GM23338 (cell line): ENCODE measurements around the gene DIAPH1. TPM values are rescaled to one million over a fixed set of nuclear protein-coding genes. Genes with fewer than 3 reads are reported as not detected.

ENCODE experiments used
- NANOG ChIP-seq: IDR thresholded peaks from 2 replicates; pipeline ENCODE4 v1.6.1; 2016; ENCODE audit warnings: antibody characterized with exemption, borderline replicate concordance
- ZNF331 ChIP-seq: fragments of 250-450 bp; sonication (Bioruptor Pico); IDR thresholded peaks from 2 replicates; pipeline ENCODE4 v1.5.0; 2020; ENCODE audit warnings: low read depth, mild to moderate bottlenecking, moderate library complexity
- ZNF462 ChIP-seq: fragments of 250-450 bp; sonication (Bioruptor Pico); IDR thresholded peaks from 2 replicates; pipeline ENCODE4 v1.5.0; 2020; ENCODE audit warnings: mild to moderate bottlenecking, moderate library complexity
- polyA plus RNA-seq: library from polyadenylated mRNA; unstranded; fragments of >200 nt; fragmentation: Nextera tagmentation; extraction: Ambion mirVana; gene quantifications from 2 replicates; pipeline ENCODE4 v1.2.1, GENCODE V29; 2016
- small RNA-seq: library from RNA; depleted of rRNA; stranded (forward); fragments of <200 nt; gene quantifications from one replicate; pipeline ENCODE3, GENCODE V24; 2014; ENCODE audit warnings: low replicate concordance
- total RNA-seq: library from RNA; depleted of rRNA; stranded (reverse); fragments of >200 nt; shearing (Covaris generic); gene quantifications from 2 replicates; pipeline ENCODE4 v1.2.3, GENCODE V29; 2014; rRNA removed

The DIAPH1 gene
- total and polyA plus RNA-seq, 2 experiments from 2014 or later: 42.9 to 104 TPM

GRCh38 chr5:141465351-141465750 is 153.4 kb downstream of the DIAPH1 start (continued):
- TF ChIP-seq ZNF462 (CRISPR knock-in tag) (no peak), ZNF331 (no peak), NANOG (no peak)

Small RNAs within 50 kb of the gene (small RNA-seq; reads per million reads assigned to genes)
- gene RPS27AP10: not detected

Other genes with a start within 250 kb of the DIAPH1 start
- 4.8 and 5.8 TPM in 2 replicates for gene PCDHGB3, start 248.8 kb downstream of the DIAPH1 start, total RNA-seq
- gene PCDHGB3, start 248.8 kb downstream of the DIAPH1 start, polyA plus RNA-seq: 0.24 and 0.26 TPM in 2 replicates
- gene PCDHGA6, start 245.1 kb downstream of the DIAPH1 start, total RNA-seq: 4.5 and 4.8 TPM in 2 replicates
- 0.99 and 1.2 TPM in 2 replicates for gene PCDHGA6, start 245.1 kb downstream of the DIAPH1 start, polyA plus RNA-seq
- gene PCDHGA7, start 236.3 kb downstream of the DIAPH1 start, total RNA-seq: 2.9 and 4.4 TPM in 2 replicates
- gene PCDHGA7, start 236.3 kb downstream of the DIAPH1 start, polyA plus RNA-seq: 0.44 and 0.50 TPM in 2 replicates
- gene PCDHGB4, start 231.3 kb downstream of the DIAPH1 start, total RNA-seq: 13.0 and 16.6 TPM in 2 replicates
- 3.0 and 3.5 TPM in 2 replicates for gene PCDHGB4, start 231.3 kb downstream of the DIAPH1 start, polyA plus RNA-seq
- gene PCDHGA8, start 226.4 kb downstream of the DIAPH1 start, total RNA-seq: 4.6 and 5.3 TPM in 2 replicates
- 0.70 and 1.1 TPM in 2 replicates for gene PCDHGA8, start 226.4 kb downstream of the DIAPH1 start, polyA plus RNA-seq
- 15.7 and 18.5 TPM in 2 replicates for gene PCDHGB5, start 221.1 kb downstream of the DIAPH1 start, total RNA-seq
- 1.7 and 2.5 TPM in 2 replicates for gene PCDHGB5, start 221.1 kb downstream of the DIAPH1 start, polyA plus RNA-seq
- 5.5 and 7.8 TPM in 2 replicates for gene PCDHGA9, start 216.2 kb downstream of the DIAPH1 start, total RNA-seq
- gene PCDHGA9, start 216.2 kb downstream of the DIAPH1 start, polyA plus RNA-seq: 0.50 and 0.54 TPM in 2 replicates
- 7.1 and 8.1 TPM in 2 replicates for gene PCDHGB6, start 211.0 kb downstream of the DIAPH1 start, total RNA-seq
- 1.6 and 2.8 TPM in 2 replicates for gene PCDHGB6, start 211.0 kb downstream of the DIAPH1 start, polyA plus RNA-seq
- 3.4 and 6.5 TPM in 2 replicates for gene PCDHGA10, start 206.0 kb downstream of the DIAPH1 start, total RNA-seq
- gene PCDHGA10, start 206.0 kb downstream of the DIAPH1 start, polyA plus RNA-seq: 1.6 and 2.1 TPM in 2 replicates
- 5.8 and 11.7 TPM in 2 replicates for gene PCDHGB7, start 201.3 kb downstream of the DIAPH1 start, total RNA-seq
- gene PCDHGB7, start 201.3 kb downstream of the DIAPH1 start, polyA plus RNA-seq: 0.94 and 1.4 TPM in 2 replicates
- gene PCDHGA11, start 197.9 kb downstream of the DIAPH1 start, total RNA-seq: 8.9 and 10.7 TPM in 2 replicates
- 2.3 and 3.0 TPM in 2 replicates for gene PCDHGA11, start 197.9 kb downstream of the DIAPH1 start, polyA plus RNA-seq
- gene PCDHGA12, start 188.5 kb downstream of the DIAPH1 start, total RNA-seq: 3.3 and 3.5 TPM in 2 replicates
- gene PCDHGA12, start 188.5 kb downstream of the DIAPH1 start, polyA plus RNA-seq: 0.68 TPM in 2 replicates
- gene PCDHGC3, start 143.0 kb downstream of the DIAPH1 start, total RNA-seq: 12.9 and 13.3 TPM in 2 replicates
- 13.8 and 14.4 TPM in 2 replicates for gene PCDHGC3, start 143.0 kb downstream of the DIAPH1 start, polyA plus RNA-seq
- gene PCDHGC4, start 134.0 kb downstream of the DIAPH1 start, total RNA-seq: 2.3 and 3.0 TPM in 2 replicates
- gene PCDHGC4, start 134.0 kb downstream of the DIAPH1 start, polyA plus RNA-seq: 0.31 TPM in 1 of 2 replicates, not detected in the other
- 0.54 and 1.5 TPM in 2 replicates for gene PCDHGC5, start 129.9 kb downstream of the DIAPH1 start, total RNA-seq
- 0.16 TPM in 1 of 2 replicates, not detected in the other for gene PCDHGC5, start 129.9 kb downstream of the DIAPH1 start, polyA plus RNA-seq
- 74.6 and 90.0 TPM in 2 replicates for gene HDAC3, start 17.8 kb upstream of the DIAPH1 start, total RNA-seq
- 59.2 and 59.3 TPM in 2 replicates for gene HDAC3, start 17.8 kb upstream of the DIAPH1 start, polyA plus RNA-seq
- gene RELL2, start 18.0 kb upstream of the DIAPH1 start, total RNA-seq: 30.6 and 34.6 TPM in 2 replicates
- gene RELL2, start 18.0 kb upstream of the DIAPH1 start, polyA plus RNA-seq: 18.6 and 20.4 TPM in 2 replicates
- 28.7 and 46.6 TPM in 2 replicates for gene FCHSD1, start 32.4 kb upstream of the DIAPH1 start, total RNA-seq
- 17.9 and 24.7 TPM in 2 replicates for gene FCHSD1, start 32.4 kb upstream of the DIAPH1 start, polyA plus RNA-seq
- gene ARAP3, start 63.2 kb upstream of the DIAPH1 start, total RNA-seq: 32.8 and 33.2 TPM in 2 replicates
- gene ARAP3, start 63.2 kb upstream of the DIAPH1 start, polyA plus RNA-seq: 18.4 and 21.5 TPM in 2 replicates